ENCODE results near the gene TRIM67.

TRIM67 gene

DNA sequence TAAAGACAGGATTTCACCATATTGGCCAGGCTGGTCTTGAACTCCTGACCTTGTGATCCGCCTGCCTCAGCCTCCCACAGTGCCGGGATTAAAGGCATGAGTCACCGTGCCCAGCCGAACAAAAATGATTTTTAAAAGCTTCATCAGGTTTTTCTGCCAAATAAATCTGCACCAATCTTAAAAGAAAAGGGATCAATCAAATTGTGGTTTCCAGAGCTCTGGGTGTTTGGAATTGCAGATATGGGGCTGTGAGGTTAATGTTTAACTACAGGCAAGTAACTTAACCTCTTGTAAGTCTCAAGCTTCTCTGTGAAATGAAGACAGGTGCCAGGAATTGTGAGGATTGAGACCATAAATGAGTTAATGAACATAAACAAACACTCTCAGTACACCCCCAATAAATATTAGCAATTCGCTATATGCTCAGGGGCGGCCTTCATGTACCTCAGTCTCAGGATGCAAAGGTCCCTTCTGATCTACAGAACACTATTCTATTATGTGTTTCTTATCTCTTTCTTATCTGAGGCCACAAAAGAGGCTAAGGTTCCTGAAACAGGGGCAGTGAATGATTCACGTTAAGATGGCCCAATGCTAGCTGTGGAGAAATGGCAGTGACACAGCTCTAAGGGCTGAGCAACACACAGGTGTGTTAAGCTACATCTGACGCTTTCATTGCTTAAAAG is 72.0 kb downstream of the TRIM67 start:
- DNase-seq (ENCODE audit: low spot score): peak; percentile 65

DNA sequence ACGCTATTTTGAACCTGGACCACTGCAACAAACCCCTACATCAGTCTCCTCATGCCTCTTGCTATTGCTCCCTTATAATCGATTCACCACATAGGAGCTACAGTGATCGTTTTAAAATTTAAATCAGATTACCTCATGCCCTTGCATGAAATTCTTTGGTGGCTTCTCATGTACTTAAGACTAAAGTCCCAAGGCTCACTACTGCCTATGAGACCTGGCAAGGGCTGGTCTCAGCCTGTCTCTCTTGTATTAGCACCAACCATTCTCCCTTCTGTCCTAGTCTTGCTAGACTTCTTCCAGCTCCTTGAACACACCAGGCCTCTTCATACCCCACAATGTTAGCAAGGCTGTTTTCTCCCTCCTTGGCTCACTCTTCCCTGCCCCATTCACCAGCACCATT is 72.6 kb downstream of the TRIM67 start:
- DNase-seq (ENCODE audit: low spot score): no peak

DNA sequence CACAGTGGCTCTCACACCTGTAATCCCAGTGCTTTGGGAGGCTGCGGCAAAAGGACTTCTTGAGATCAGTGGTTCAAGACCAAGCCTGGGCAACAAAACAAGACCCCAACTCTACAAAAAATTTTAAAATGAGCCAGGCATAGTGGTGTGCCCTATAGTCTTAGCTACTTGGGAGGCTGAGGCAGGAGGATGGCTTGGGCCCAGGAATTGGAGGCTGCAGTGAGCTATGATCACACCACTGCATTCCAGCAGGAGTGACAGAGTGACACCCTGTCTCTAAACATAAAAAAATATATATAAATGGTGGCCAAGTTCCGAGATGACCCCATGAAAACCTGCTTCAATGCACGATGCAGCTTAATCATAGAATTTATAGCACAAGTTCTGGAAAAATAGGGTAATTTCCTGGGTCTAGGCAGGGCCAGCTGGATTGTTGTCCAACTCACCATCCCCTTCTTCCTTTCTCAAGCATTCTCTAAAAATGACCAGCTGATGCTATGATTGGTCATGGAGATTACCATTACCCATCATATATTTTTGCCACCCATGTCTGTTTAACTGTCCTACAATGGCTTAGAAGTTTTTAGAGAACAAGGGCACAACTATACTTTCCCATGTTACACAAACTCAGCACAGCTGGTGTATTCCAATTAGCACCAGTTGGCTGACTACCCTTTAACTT is 73.8 kb downstream of the TRIM67 start:
- no peak for DNase-seq (ENCODE audit: low spot score)

DNA sequence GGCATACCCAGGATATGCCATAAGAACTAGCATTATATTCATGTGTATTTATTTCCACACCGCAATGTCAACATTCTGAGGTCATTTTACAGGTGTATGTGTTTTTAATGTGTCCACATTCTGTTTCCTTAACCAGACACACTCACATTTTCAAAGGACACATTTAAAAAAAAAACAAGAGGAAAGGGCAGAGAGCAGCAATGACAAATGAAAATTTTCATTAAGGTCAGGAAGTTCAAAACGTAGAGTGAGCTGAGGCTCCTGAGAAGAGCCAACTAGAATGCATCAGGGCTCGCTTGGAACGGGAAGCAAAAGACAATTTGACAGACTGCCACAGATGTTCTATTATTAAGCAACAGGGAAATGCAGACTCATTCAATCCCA is 74.3 kb downstream of the TRIM67 start:
- no peak for DNase-seq (ENCODE audit: low spot score)

DNA sequence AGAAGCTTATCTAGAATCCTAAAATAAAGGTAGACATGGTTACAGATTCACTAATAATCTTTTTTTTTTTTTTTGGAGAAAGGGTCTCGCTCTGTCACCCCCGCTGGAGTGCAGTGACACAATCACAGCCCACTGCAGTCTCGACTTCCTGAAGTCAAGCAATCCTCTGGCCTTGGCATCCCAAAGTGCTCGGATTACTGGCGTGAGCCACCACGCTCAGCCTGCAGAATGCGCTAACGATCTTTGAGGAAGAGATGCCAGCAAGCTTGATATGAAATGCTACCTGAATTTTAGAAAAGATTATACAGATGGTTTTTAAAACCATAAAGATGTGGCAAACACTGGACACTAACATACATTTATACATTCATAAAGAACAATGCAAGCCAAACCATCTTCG is 75.1 kb downstream of the TRIM67 start:
- DNase-seq (ENCODE audit: low spot score): no peak

DNA sequence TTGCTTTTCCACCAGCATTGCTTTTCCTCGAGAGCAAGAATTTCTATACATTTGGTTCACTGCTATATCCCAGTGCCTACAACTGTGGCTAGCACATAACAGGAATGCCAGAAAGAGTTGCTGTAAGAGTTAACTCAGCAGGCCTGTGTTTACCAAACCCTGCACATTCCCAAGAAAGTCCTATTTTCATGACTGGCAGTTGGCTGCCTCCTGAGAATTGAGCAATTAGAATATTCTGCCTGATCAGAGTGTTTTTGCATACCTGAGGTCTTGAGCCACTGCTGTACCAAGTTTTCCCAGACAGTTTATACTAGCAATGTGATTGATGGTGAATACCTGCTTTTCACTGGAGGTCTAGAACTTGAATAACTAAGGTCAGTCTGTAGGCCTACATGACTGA is 76.4 kb downstream of the TRIM67 start:
- DNase-seq (ENCODE audit: low spot score): no peak

DNA sequence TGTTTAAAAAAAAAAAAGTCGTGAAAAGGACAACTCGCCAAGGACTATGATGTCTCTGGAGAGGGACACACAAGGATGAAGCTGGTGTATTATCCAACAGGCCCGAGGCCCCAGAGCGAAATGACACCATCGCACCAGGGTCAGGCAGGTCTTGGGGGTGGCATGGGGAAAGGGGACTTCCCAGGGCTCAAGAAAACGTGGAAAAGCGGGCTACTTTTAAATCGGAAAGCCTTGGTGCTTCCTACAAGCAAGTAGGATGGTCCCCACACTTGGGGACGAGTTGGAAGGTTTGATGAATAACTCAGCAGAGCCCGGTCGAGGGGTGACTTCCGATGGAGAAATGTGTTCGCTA is 78.6 kb downstream of the TRIM67 start:
- no peak for DNase-seq (ENCODE audit: low spot score)

DNA sequence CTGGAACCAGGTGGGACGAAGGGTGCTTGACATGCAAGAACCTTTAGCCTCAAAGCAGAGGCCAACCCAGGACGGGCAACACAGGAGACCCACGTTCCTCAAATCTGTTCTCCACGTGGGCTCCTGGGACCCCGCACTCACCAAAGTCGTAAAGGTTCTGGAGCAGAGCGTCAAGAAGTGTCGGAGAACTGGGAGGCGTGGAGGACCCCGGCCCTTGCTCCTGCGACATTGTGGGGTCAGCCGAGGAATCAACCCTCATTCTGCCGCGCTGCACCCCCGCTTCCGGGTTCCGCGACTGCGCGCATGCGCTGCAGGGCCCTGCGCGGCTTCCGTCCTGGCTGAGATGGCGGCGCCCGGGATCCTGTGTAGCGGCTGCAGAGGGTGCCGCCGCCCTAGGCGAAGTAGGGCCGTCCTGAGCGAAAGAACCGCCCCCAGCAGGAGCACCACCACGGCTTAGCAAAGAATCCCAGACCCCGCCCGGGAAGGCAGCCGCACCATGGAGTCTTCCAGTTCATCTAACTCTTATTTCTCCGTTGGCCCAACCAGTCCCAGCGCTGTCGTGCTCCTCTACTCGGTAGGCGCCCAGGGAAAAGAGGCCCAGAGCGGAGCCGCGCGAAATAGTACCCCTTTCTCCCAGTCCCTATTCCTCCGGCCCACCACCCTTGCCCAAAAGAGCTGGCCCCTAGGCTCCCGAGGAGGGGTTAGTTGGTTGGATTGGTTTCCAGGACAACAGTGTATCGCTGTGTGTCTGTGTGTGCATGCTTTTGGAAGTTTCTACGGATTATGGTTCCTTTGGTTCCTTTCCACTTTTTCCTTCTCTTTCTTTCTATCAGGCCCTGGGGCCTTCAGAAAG is 79.3 kb downstream of the TRIM67 start, which contains the start of gene GNPAT:
TSS of gene GNPAT (plus strand) at position 330 of the 853 bp plus-strand sequence. CDS start at position 497, 167 bp downstream.
- peak; percentile 93 for DNase-seq (ENCODE audit: low spot score)

DNA sequence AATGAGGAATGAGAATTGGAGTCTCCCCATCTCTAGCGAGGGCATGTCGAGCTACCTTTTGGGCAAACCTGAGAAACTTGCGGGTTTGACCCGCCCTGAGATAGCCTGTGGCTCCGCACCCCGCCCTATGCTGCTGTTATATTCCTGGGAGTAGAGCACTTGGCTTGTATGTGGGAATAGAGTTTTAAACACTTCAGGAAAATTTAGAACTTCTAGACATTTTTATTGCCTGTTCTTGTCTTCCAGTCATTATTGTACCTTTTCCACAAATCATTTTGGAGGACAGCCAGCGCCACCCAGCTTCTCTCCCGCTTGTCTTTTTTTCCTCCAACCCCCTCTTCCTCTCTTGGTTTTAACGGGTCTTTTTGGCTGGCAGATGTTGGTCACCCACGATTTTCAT is 79.9 kb downstream of the TRIM67 start:
- DNase-seq (ENCODE audit: low spot score): peak; percentile 43

DNA sequence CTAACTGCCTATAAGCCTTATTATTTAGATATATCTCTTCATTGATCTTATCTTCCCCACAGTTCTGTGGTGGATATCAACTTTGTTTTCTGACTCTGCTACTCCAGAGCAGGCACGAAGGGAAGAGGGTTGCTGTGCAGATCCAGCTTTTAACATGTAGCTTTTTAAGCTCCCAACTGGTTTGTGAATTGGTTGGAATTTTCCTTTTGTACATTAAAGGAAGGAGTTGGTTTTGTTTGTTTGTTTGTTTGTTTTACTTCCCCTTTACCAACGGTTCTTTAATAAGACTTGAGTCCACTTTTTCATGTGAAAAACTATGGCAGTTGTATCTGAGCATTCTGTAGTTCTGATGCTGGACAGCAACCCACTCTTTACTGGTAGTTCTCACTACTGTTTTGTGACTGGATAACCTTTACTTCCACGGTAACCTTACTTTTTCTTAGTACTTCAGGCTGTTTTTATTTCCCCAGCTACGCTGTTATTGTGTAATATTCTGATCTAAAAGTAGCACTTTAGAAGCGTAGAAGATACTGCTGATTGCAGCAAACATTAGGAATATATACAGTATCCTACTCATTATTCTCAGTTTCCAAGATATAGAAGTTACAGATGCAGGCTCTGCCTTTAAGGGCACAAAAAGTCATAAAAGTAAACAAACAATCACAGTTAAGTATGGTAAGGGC is 80.8 kb downstream of the TRIM67 start:
- DNase-seq (ENCODE audit: low spot score): no peak

DNA sequence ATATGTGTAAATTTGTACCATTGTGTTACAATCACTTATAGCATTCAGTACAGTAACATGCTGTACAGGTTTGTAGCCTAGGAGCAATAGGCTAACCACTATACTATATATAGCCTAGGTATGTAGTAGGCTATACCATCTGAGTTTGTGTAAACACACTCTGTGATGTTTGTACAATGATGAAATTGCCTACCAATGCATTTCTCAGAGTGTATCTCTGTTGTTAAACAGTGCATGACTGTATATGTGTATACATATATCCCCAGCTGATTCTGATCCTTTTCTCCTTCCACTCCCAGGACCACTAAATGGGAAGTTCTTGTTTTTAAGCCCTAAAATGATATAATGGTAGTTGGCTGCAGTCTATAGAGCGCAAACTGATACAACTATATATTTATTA is 86.9 kb downstream of the TRIM67 start:
- DNase-seq (ENCODE audit: low spot score): no peak

DNA sequence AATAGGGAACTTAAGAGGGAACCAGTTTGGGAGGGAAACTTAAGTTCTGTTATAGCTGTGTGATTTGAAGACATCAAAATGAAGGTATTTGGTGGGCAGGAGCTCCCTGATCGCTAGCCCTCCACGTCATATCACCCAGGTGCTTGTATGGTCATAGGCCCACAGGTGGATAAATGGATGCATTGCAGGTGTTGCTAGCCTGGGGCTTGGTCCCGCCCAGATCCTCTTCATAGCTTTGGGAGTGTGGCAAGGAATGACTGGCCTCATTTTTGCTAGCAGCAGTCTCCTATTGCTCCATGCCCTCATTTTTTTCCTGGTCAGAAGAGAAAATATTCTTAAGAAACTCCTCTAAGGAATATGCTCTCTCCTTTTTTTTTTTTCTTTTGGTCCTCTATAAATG is 90.5 kb downstream of the TRIM67 start:
- DNase-seq (ENCODE audit: low spot score): no peak

DNA sequence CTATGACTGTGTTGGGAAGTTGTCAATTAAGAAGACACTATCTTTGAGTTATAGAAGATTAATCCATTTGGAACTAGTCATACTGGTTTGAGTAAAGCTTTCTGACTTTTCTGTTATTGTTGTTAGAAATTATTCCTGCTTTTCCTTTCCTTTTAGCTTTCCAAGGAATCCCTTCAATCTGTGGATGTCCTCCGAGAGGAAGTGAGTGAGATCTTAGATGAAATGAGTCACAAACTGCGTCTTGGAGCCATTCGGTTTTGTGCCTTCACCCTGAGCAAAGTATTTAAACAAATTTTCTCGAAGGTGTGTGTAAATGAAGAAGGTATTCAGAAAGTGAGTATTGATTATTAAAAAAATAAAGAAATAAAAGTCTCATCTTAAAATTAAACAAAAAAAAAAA is 98.5 kb downstream of the TRIM67 start:
- no peak for DNase-seq (ENCODE audit: low spot score)

DNA sequence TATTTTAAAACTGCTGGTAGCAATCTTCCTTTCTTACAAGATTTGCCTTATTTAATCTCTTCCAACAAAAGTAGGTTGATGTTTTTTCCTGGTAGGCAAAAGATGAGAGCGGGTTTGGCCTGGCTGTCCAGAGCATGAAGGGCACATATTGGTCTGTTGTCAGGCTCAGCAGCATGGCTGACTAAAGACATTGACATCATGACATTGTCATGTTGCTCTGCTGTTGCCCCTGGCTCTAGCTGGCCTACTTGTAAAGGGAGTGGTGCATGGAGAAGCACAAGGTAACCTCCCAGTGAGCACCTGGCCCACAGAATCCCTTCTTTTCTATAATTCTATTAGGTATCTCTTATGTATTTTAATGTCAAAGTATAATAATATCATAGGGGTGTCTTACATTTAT is 102.8 kb downstream of the TRIM67 start:
- no peak for DNase-seq (ENCODE audit: low spot score)

DNA sequence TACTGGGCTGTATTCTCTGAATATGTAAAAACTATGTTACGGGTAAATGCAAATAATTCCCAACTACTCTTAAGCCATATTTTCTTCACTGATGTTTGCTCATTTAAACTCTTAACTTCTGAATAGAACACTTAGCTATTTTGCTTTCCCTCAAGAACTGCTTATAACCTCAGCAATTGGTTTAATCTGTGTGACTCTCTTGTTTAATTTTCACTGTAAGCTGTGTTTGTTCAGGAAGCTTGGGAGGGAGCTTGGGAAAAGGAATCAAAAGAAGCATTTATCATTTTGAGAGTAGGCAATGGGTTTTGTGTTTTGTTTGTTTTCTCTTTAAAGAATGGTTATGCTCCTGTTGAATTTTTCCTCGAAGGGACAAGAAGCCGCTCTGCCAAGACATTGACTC is 103.5 kb downstream of the TRIM67 start:
- DNase-seq (ENCODE audit: low spot score): no peak

DNA sequence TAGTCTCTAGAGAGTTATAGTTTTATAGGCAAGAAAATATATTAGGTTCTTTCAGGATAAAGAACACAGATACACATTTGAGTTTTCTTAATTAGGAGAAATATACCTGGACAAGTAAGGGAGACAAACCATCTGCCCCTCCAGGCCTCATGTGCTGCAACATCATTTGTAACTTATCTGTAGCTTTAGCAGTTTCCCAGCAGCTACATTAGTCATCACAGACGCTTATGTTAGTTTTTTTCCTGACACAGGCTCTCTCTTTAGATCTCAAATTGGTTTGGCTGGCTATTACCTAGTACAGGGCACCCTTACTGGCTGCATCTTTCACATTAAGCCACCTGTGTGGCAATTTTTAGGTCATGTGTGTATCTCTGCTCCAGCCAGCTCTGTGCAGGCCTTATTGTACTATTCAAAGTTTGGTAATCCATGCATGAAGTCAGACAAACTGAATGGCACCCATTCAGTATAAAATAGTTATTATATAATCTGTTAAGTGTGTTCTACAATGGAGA is 105.0 kb downstream of the TRIM67 start:
- no peak for DNase-seq (ENCODE audit: low spot score)

Data from HuH-7 (cell line).